Adrenal gland (tissue), 12 donors: Measurements from ENCODE around the gene KTN1. TPM values are rescaled to one million over a fixed set of nuclear protein-coding genes. Genes with fewer than 3 reads are reported as not detected.

Experiments
- DNase-seq, 7 donors: peaks; one replicate each; pipeline ENCODE4 v3.0.0-alpha.2; 2019 to 2020
- H3K27ac ChIP-seq, 5 donors: fragments of 200-600 bp; sonication (generic) in 4 of 5; 1 replicate in 3 of 5; 2 replicates in 2 of 5; pipeline versions ENCODE4 v1.5.1 to v1.8.0; 2016 to 2020; ENCODE audit warnings: mild to moderate bottlenecking in 1 of 5
- H3K27me3 ChIP-seq: fragments of 200-600 bp; 2 replicates; pipeline ENCODE4 v1.8.0; 2021
- H3K36me3 ChIP-seq, 2 donors: fragments of 200-600 bp; replicated peaks in 1 of 2; 1 replicate in 1 of 2; 2 replicates in 1 of 2; pipeline versions ENCODE4 v1.5.1 to v1.8.0; 2018 to 2022
- H3K4me1 ChIP-seq, 2 donors: fragments of 200-600 bp; replicated peaks in 1 of 2; 1 replicate in 1 of 2; 2 replicates in 1 of 2; pipeline versions ENCODE4 v1.5.1 to v1.8.0; 2018 to 2021
- H3K4me3 ChIP-seq, 4 donors: fragments of 200-600 bp; sonication (generic) in 3 of 4; one replicate each; pipeline ENCODE4 v1.5.1; 2016 to 2018
- H3K9me3 ChIP-seq, 3 donors: fragments of 200-600 bp; sonication (generic) in 1 of 3; replicated peaks in 1 of 3; 1 replicate in 2 of 3; 2 replicates in 1 of 3; pipeline versions ENCODE4 v1.5.1 to v1.8.0; 2016 to 2021
- CTCF ChIP-seq, 6 experiments: fragments of 450-650 bp in 4 of 6; fragments of 200-600 bp in 2 of 6; sonication (generic) in 1 of 6; IDR thresholded peaks; 1 replicate in 5 of 6; 2 replicates in 1 of 6; pipeline versions ENCODE4 v1.5.1 to v1.8.0; 2016 to 2021; ENCODE audit warnings: antibody characterized with exemption in 6 of 6, mild to moderate bottlenecking in 2 of 6, moderate library complexity in 1 of 6
- POLR2A ChIP-seq, 2 donors: fragments of 450-650 bp; IDR thresholded peaks; one replicate each; pipeline ENCODE4 v1.6.1; 2017; ENCODE audit warnings: antibody characterized with exemption in 2 of 2, mild to moderate bottlenecking in 2 of 2, moderate library complexity in 1 of 2
- WGBS, 4 donors: extraction: QIAGEN DNeasy Blood & Tissue Kit in 2 of 4; methylation state at CpG; one replicate each; pipeline versions ENCODE4 v1.1.5 to v1.1.7; 2013 to 2017; 5-methylcytosine and 5-hydroxymethylcytosine counted together
- intact Hi-C, 2 donors: fragments of 100-400 bp; cut with DNase I; formaldehyde crosslinking; loops; one replicate each; pipeline versions ENCODE4 v1.14.1 to v1.15.0; 2022 to 2023
- polyA plus RNA-seq, 3 donors: library from polyadenylated mRNA; stranded (reverse); fragments of 200-250 nt in 2 of 3; fragments of 350-450 nt in 1 of 3; fragmentation: Illumina TruSeq in 1 of 3; extraction: RNeasy Lipid Tissue Mini Kit (QIAGEN cat#74804) in 1 of 3; gene quantifications; one replicate each; pipeline ENCODE4 v1.2.3, GENCODE V29; 2013 to 2014
- total RNA-seq, 9 donors: library from RNA; depleted of rRNA in 4 of 9; stranded (reverse); fragments of >200 nt in 4 of 9; fragments of 120-200 nt in 1 of 9; fragmentation: NEBNext Ultra II Directional in 1 of 9; extraction: Animal tissue kit (Norgen Biotek cat#: 25700) in 1 of 9; gene quantifications; one replicate each; pipeline versions ENCODE4 v1.1.0 to v1.2.4, GENCODE V29; 2013 to 2023
- donor health status: healthy with polysubstance abuse.
- donor health status: Bipolar disorder and iron deficiency.
- donor health status: DM: yes; HTN: yes; CAD: no.
- donor health status: DM: no; HTN: no; CAD: no.
- donor health status: DM: no; HTN: no; CAD: no.
- donor health status: DM: yes; HTN: yes; CAD: no.

KTN1 gene
- total and polyA plus RNA-seq, 12 donors: 60.4 to 283 (median 154) TPM

GRCh38 chr14:55641954-55642353 lies 61.9 kb downstream of the KTN1 start:
- intact Hi-C loops: no loop called here
- no peaks in the 10 kb centered on the region for H3K9me3 ChIP-seq
- H3K27me3 ChIP-seq: no peaks in the 10 kb centered on the region
- H3K36me3 ChIP-seq: peaks cover 0 to 27% of the 10 kb centered on the region in 2 donors
- DNase-seq: no peak
- H3K27ac ChIP-seq: no peak overlapping the region
- TF ChIP-seq POLR2A (IDR thresholded peaks at IDR 0.05) (no peak), CTCF (IDR thresholded peaks at IDR 0.05) (no peak)
- no peak overlapping the region for H3K4me3 ChIP-seq
- peaks cover 0 to 13% of the 10 kb centered on the region in 2 donors for H3K4me1 ChIP-seq

GRCh38 chr14:55645145-55645544 lies 65.1 kb downstream of the KTN1 start:
- Histone ChIP-seq H3K9me3 (no peaks in the 10 kb centered on the region), H3K4me1 (peaks cover 0 to 13% of the 10 kb centered on the region in 2 donors), H3K27me3 (no peaks in the 10 kb centered on the region), H3K27ac (no peak overlapping the region), H3K4me3 (no peak overlapping the region), H3K36me3 (peaks cover 0 to 40% of the 10 kb centered on the region in 2 donors)
- intact Hi-C loops: no loop called here
- DNase-seq: no peak
- TF ChIP-seq POLR2A (IDR thresholded peaks at IDR 0.05) (no peak), CTCF (IDR thresholded peaks at IDR 0.05) (no peak)
- WGBS, 4 donors: 77 to 91% (median 85%) methylated on average over 1 of the region's 1 CpG

- H3K36me3 ChIP-seq: peaks cover 0 to 47% of the 10 kb centered on the region in 2 donors
- 98 to 100% (median 99%) methylated on average over 2 of the region's 2 CpGs for WGBS, 4 donors
- intact Hi-C loops: no loop called here
Measured at GRCh38 chr14:55645845-55646832, 66.1 kb downstream of the KTN1 start.

More at GRCh38 chr14:55645845-55646832, 66.1 kb downstream of the KTN1 start:
- TF ChIP-seq POLR2A (IDR thresholded peaks at IDR 0.05): no peak
- TF ChIP-seq CTCF (IDR thresholded peaks at IDR 0.05): no peak
- no peaks in the 10 kb centered on the region for H3K9me3 ChIP-seq
- H3K4me1 ChIP-seq: peaks cover 4 to 23% of the 10 kb centered on the region in 2 donors
- H3K27me3 ChIP-seq: no peaks in the 10 kb centered on the region
- no peak overlapping the region for H3K4me3 ChIP-seq
- DNase-seq: no peak
- no peak overlapping the region for H3K27ac ChIP-seq
